T-cell (primary cell): ENCODE data around the gene SH3RF3. TPM values are rescaled to one million over a fixed set of nuclear protein-coding genes. Genes with fewer than 3 reads are reported as not detected.
A peak's percentile ranks its signal among the peaks of the same experiment; 100 is the strongest.

ENCODE experiments used
- ATAC-seq, 4 experiments: fragments of 200-7000 bp in 3 of 4; fragments of 150-1000 bp in 1 of 4; cut with Tn5 transposase; replicated peaks in 1 of 4; 1 replicate in 3 of 4; 2 replicates in 1 of 4; pipeline ENCODE4 v1.10.0; 2021; ENCODE audit warnings: moderate library complexity in 3 of 4, mild to moderate bottlenecking in 2 of 4, moderate number of reproducible peaks in 1 of 4
- CTCF ChIA-PET, 2 donors: fragments of 300-600 bp; sonication (Branson Sonifier 250); formaldehyde crosslinking; loops; one replicate each; lab custom pipeline; 2022; ENCODE audit warnings: antibody characterized with exemption in 2 of 2; lab: Charles Lee
- POLR2A ChIA-PET, 2 donors: fragments of 300-600 bp; sonication (Branson Sonifier 250); formaldehyde crosslinking; loops; one replicate each; lab custom pipeline; 2022; ENCODE audit warnings: antibody characterized with exemption in 2 of 2; lab: Charles Lee
- DNase-seq, 35 experiments: peaks; one replicate each; pipeline versions ENCODE4 v3.0.0 to v3.0.0-alpha.2; 2013 to 2023
- H3K27ac ChIP-seq: one replicate; pipeline ENCODE4 v1.5.1; 2013; ENCODE audit warnings: low read length
- H3K27me3 ChIP-seq, 2 experiments: replicated peaks in 1 of 2; 1 replicate in 1 of 2; 2 replicates in 1 of 2; pipeline versions ENCODE4 v1.6.1 to v1.7.0; 2013; ENCODE audit warnings: low read length in 1 of 2, mixed read lengths in 1 of 2; ENCODE audit not compliant: control insufficient read depth in 2 of 2, insufficient read depth in 2 of 2; ENCODE audit errors: extremely low read depth in 1 of 2
- H3K36me3 ChIP-seq, 2 donors: 1 replicate in 1 of 2; 2 replicates in 1 of 2; pipeline versions ENCODE4 v1.6.1 to v1.7.0; 2013; ENCODE audit warnings: low read length in 1 of 2; ENCODE audit not compliant: control insufficient read depth in 2 of 2, insufficient read depth in 1 of 2; ENCODE audit errors: extremely low read depth in 1 of 2
- H3K4me1 ChIP-seq, 2 experiments: 1 replicate in 1 of 2; 2 replicates in 1 of 2; pipeline versions ENCODE4 v1.6.1 to v1.7.0; 2013; ENCODE audit warnings: low read length in 2 of 2, mixed read lengths in 1 of 2; ENCODE audit not compliant: insufficient read depth in 2 of 2, control insufficient read depth in 1 of 2; ENCODE audit errors: extremely low read depth in 1 of 2
- H3K4me3 ChIP-seq, 2 donors: 1 replicate in 1 of 2; 2 replicates in 1 of 2; pipeline versions ENCODE4 v1.5.1 to v1.7.0; 2013; ENCODE audit warnings: mild to moderate bottlenecking in 2 of 2, low read length in 1 of 2, moderate library complexity in 1 of 2; ENCODE audit not compliant: control insufficient read depth in 1 of 2; ENCODE audit errors: extremely low read depth in 1 of 2
- H3K9me3 ChIP-seq: 2 replicates; pipeline ENCODE4 v1.7.0; 2013
- H3K27ac Mint-ChIP-seq, 2 donors: one replicate each; pipeline ENCODE4 v1.8.0; 2020 to 2021; ENCODE audit warnings: mild to moderate bottlenecking in 2 of 2, mixed read lengths in 2 of 2
- H3K27me3 Mint-ChIP-seq, 2 donors: one replicate each; pipeline ENCODE4 v1.8.0; 2021 to 2022; ENCODE audit warnings: mixed read lengths in 2 of 2
- H3K36me3 Mint-ChIP-seq: one replicate; pipeline ENCODE4 v1.8.0; 2021; ENCODE audit warnings: mixed read lengths
- H3K4me1 Mint-ChIP-seq, 3 donors: one replicate each; pipeline ENCODE4 v1.8.0; 2020 to 2022; ENCODE audit warnings: mixed read lengths in 3 of 3, mild to moderate bottlenecking in 1 of 3
- H3K4me3 Mint-ChIP-seq, 3 donors: one replicate each; pipeline ENCODE4 v1.8.0; 2020 to 2022; ENCODE audit warnings: mild to moderate bottlenecking in 3 of 3, mixed read lengths in 3 of 3, moderate library complexity in 3 of 3
- H3K9me3 Mint-ChIP-seq, 3 donors: one replicate each; pipeline ENCODE4 v1.8.0; 2020 to 2022; ENCODE audit warnings: mixed read lengths in 3 of 3
- WGBS: methylation state at CpG from one replicate; pipeline ENCODE4 v1.1.5; 2013; ENCODE audit warnings: missing lambda C conversion rate; ENCODE audit not compliant: insufficient coverage; 5-methylcytosine and 5-hydroxymethylcytosine counted together
- total RNA-seq, 35 experiments: library from RNA in 6 of 35; stranded (reverse) in 6 of 35; fragments of 120-200 nt in 1 of 35; gene quantifications; one replicate each; pipeline versions ENCODE4 v1.2.1 to v1.2.4 and lab custom pipeline; 2013 to 2026

The SH3RF3 gene
- total RNA-seq, 5 donors from 2014 or later (not counting 1 experiment from before 2014, with no cell fraction given): 1.8 to 4.6 (median 3.6) TPM

- Mint-ChIP-seq H3K27me3 (peaks cover 0 to 17% of the 10 kb centered on the region in 2 donors), H3K4me1 (peaks cover 22 to 27% (median 26%) of the 10 kb centered on the region in 3 donors), H3K4me3 (peak overlapping the region in 1 of 3 donors; percentile 15), H3K36me3 (no peaks in the 10 kb centered on the region), H3K27ac (no peak overlapping the region), H3K9me3 (peaks cover 0 to 8% (median 0%) of the 10 kb centered on the region in 3 donors)
- Histone ChIP-seq H3K4me1 (peaks cover 3 to 15% of the 10 kb centered on the region in 2 experiments), H3K4me3 (no peak overlapping the region), H3K27me3 (peaks cover 0 to 21% of the 10 kb centered on the region in 2 experiments), H3K27ac (no peak overlapping the region), H3K9me3 (no peaks in the 10 kb centered on the region), H3K36me3 (no peaks in the 10 kb centered on the region)
- CTCF ChIA-PET: no interaction called here
- ATAC-seq (peak; percentile 79 to 88 (median 83)), DNase-seq (peak in 18 of 35 experiments; percentile 3 to 40 (median 14))
- 20% methylated on average over 3 of the region's 4 CpGs for WGBS
- POLR2A ChIA-PET: no interaction called here
Measured at GRCh38 chr2:109174214-109174613, 45.2 kb downstream of the SH3RF3 start.

DNA sequence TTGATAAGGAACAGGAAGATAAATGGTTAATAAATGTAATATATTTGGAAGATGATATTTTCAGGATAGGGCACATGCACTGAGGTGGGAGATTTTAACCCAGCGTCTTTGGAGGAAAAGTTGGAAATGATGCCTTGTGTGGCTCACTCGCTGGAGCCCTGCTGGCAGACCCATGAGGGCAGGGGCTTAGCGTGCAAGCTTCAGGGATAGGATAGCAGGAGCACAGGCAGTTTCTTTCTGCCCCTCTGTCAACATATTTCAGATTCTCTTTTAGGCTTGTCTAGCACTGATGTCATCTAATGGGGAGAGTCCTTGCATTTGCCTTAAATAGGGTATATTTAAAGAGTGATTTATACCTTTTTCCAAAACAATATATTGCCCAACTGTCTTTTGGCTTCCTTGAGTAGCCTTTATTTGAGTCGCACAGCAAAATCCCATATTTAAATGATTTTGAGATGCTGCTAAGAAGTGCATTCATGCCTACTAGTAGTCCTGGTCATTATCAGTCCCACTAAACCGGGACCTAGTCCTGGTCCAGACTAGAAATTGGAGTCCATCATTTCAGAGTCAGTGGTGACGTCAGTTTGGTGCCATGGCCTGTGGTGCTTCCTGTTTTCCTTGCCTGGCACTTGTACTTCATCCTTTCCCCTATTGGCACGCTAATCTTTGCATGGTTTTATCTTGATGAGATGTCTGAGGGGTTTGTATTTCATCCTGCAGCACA lies 45.8 kb downstream of the SH3RF3 start:
- CTCF ChIA-PET: no interaction called here
- peaks cover 3 to 15% of the 10 kb centered on the region in 2 experiments for H3K4me1 ChIP-seq
- DNase-seq (no peak), ATAC-seq (no peak)
- peaks cover 3 to 14% (median 6%) of the 10 kb centered on the region in 3 donors for H3K9me3 Mint-ChIP-seq
- H3K27me3 ChIP-seq: peaks cover 0 to 21% of the 10 kb centered on the region in 2 experiments
- peak overlapping the region in 1 of 3 donors; percentile 15 for H3K4me3 Mint-ChIP-seq
- H3K36me3 Mint-ChIP-seq: no peaks in the 10 kb centered on the region
- H3K4me3 ChIP-seq: no peak overlapping the region
- peaks cover 3% of the 10 kb centered on the region for H3K9me3 ChIP-seq
- 83% methylated on average over 2 of the region's 7 CpGs for WGBS
- POLR2A ChIA-PET: interaction anchor here in 1 of 2 donors (0.6 kb wide), 1 partner anchor 32 kb away, joined by 4 read pairs; no protein-coding TSS in a partner anchor
- H3K36me3 ChIP-seq: no peaks in the 10 kb centered on the region
- H3K27ac Mint-ChIP-seq: no peak overlapping the region
- no peak overlapping the region for H3K27ac ChIP-seq
- H3K4me1 Mint-ChIP-seq: peaks cover 22 to 27% (median 26%) of the 10 kb centered on the region in 3 donors
- peaks cover 0 to 17% of the 10 kb centered on the region in 2 donors for H3K27me3 Mint-ChIP-seq

- no peak overlapping the region for H3K27ac Mint-ChIP-seq
- H3K27me3 Mint-ChIP-seq: peaks cover 0 to 16% of the 10 kb centered on the region in 2 donors
- WGBS: 27% methylated on average over 2 of the region's 3 CpGs
- no peak for DNase-seq
- H3K4me1 ChIP-seq: peaks cover 3 to 15% of the 10 kb centered on the region in 2 experiments
- peaks cover 3% of the 10 kb centered on the region for H3K9me3 ChIP-seq
- no peak overlapping the region for H3K4me3 ChIP-seq
- H3K36me3 ChIP-seq: no peaks in the 10 kb centered on the region
- H3K27me3 ChIP-seq: peaks cover 0 to 20% of the 10 kb centered on the region in 2 experiments
- peaks cover 22 to 27% (median 26%) of the 10 kb centered on the region in 3 donors for H3K4me1 Mint-ChIP-seq
- ATAC-seq: no peak
- ChIA-PET POLR2A (interaction anchor here in 1 of 2 donors (0.6 kb wide), 1 partner anchor 32 kb away, joined by 4 read pairs; no protein-coding TSS in a partner anchor), CTCF (interaction anchor here in 1 of 2 donors (0.7 kb wide), 1 partner anchor 32 kb away, joined by 3 read pairs; no protein-coding TSS in a partner anchor)
- peaks cover 3 to 18% (median 9%) of the 10 kb centered on the region in 3 donors for H3K9me3 Mint-ChIP-seq
- H3K27ac ChIP-seq: no peak overlapping the region
- H3K36me3 Mint-ChIP-seq: peaks cover 3% of the 10 kb centered on the region
- H3K4me3 Mint-ChIP-seq: no peak overlapping the region
Measured at GRCh38 chr2:109175350-109175678, 46.3 kb downstream of the SH3RF3 start.

DNA sequence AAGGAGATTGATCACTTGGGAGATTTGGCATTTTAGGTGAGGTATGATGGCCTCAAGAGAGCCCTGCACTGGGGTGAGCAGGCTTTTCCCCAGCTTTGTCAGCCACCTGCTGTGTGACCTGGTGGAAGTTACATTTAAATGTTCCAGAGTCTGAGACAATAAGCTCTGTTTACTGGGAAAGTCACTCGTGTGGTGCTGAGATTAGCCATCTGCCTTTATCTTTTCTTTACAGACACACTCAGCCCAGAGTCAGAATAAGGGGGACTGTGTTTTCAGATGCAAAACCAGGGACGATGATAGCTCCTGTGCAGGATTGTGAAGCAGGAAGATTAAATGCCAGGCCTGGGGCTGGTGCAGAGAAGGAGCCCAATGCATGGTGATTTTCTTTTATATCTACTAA lies 47.9 kb downstream of the SH3RF3 start:
- POLR2A ChIA-PET: no interaction called here
- Mint-ChIP-seq H3K36me3 (peaks cover 10% of the 10 kb centered on the region), H3K4me1 (peaks cover 22 to 27% (median 26%) of the 10 kb centered on the region in 3 donors), H3K27me3 (peaks cover 5 to 16% of the 10 kb centered on the region in 2 donors), H3K4me3 (no peak overlapping the region), H3K27ac (no peak overlapping the region), H3K9me3 (peaks cover 4 to 18% (median 14%) of the 10 kb centered on the region in 3 donors)
- Histone ChIP-seq H3K9me3 (peaks cover 3% of the 10 kb centered on the region), H3K27ac (no peak overlapping the region), H3K36me3 (no peaks in the 10 kb centered on the region), H3K4me1 (peaks cover 3 to 15% of the 10 kb centered on the region in 2 experiments), H3K4me3 (no peak overlapping the region), H3K27me3 (peaks cover 0 to 16% of the 10 kb centered on the region in 2 experiments)
- DNase-seq: no peak
- CTCF ChIA-PET: no interaction called here
- no CpG with 5 or more reads among the region's 2 CpGs for WGBS
- no peak for ATAC-seq

DNA sequence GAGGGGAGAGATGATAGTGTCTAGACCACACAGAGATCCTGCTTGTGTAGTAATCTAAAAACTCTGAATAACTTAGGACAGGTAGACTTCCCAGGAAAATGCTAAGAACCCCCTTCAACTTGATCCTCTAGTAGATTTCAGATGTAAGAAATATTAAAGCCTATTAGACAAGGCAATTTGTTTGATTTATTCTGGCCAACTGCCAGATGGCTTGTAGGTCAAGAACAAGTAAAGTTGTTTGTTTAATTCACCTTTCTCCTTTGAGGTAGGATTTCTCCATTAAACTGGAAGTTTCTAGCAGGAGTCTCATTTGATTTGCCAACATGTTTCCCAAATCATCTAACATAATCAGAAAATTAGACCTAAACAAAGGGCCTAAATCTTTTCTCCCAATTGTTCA lies 48.6 kb downstream of the SH3RF3 start:
- Histone ChIP-seq H3K27me3 (peaks cover 0 to 10% of the 10 kb centered on the region in 2 experiments), H3K36me3 (no peaks in the 10 kb centered on the region), H3K9me3 (peaks cover 3% of the 10 kb centered on the region), H3K4me1 (peaks cover 3 to 15% of the 10 kb centered on the region in 2 experiments), H3K4me3 (no peak overlapping the region), H3K27ac (no peak overlapping the region)
- ChIA-PET POLR2A (no interaction called here), CTCF (no interaction called here)
- ATAC-seq (no peak), DNase-seq (no peak)
- H3K4me1 Mint-ChIP-seq: peaks cover 19 to 27% (median 26%) of the 10 kb centered on the region in 3 donors
- H3K9me3 Mint-ChIP-seq: peaks cover 7 to 18% (median 14%) of the 10 kb centered on the region in 3 donors
- H3K36me3 Mint-ChIP-seq: peaks cover 10% of the 10 kb centered on the region
- peaks cover 5 to 15% of the 10 kb centered on the region in 2 donors for H3K27me3 Mint-ChIP-seq
- no peak overlapping the region for H3K4me3 Mint-ChIP-seq
- no peak overlapping the region for H3K27ac Mint-ChIP-seq

- peaks cover 3 to 8% of the 10 kb centered on the region in 2 experiments for H3K4me1 ChIP-seq
- no peak overlapping the region for H3K4me3 Mint-ChIP-seq
- POLR2A ChIA-PET: interaction anchor here in 1 of 2 donors (1.1 kb wide), 1 partner anchor 9 kb away, joined by 3 read pairs; no protein-coding TSS in a partner anchor
- H3K4me1 Mint-ChIP-seq: peaks cover 11 to 16% (median 14%) of the 10 kb centered on the region in 3 donors
- H3K36me3 ChIP-seq: no peaks in the 10 kb centered on the region
- H3K36me3 Mint-ChIP-seq: peaks cover 10% of the 10 kb centered on the region
- ATAC-seq (no peak), DNase-seq (no peak)
- 72% methylated on average over 3 of the region's 3 CpGs for WGBS
- H3K27ac Mint-ChIP-seq: no peak overlapping the region
- CTCF ChIA-PET: no interaction called here
- no peak overlapping the region for H3K27ac ChIP-seq
- H3K27me3 Mint-ChIP-seq: peaks cover 5 to 8% of the 10 kb centered on the region in 2 donors
- H3K27me3 ChIP-seq: peaks cover 0 to 10% of the 10 kb centered on the region in 2 experiments
- H3K9me3 ChIP-seq: peaks cover 3% of the 10 kb centered on the region
- H3K4me3 ChIP-seq: no peak overlapping the region
- H3K9me3 Mint-ChIP-seq: peaks cover 7 to 18% (median 14%) of the 10 kb centered on the region in 3 donors
Measured at GRCh38 chr2:109178968-109179367, 50.0 kb downstream of the SH3RF3 start.
